Ovary (tissue), 3 donors: ENCODE measurements around the gene L1CAM.

ENCODE experiments used
- EP300 ChIP-seq: sonication (generic); formaldehyde crosslinking; IDR thresholded peaks from one replicate; pipeline ENCODE4 v1.6.1; 2017; ENCODE audit warnings: antibody characterized with exemption
- POLR2A ChIP-seq: fragments of 450-650 bp; IDR thresholded peaks from one replicate; pipeline ENCODE4 v1.6.1; 2017; ENCODE audit warnings: antibody characterized with exemption, mild to moderate bottlenecking, moderate library complexity
- TF ChIP-seq, protein P1 (sequence below), 3 donors: fragments of 450-650 bp in 2 of 3; fragments of 200-600 bp in 1 of 3; IDR thresholded peaks; one replicate each; pipeline versions ENCODE4 v1.5.1 to v1.8.0; 2016 to 2022; ENCODE audit warnings: antibody characterized with exemption in 3 of 3, mild to moderate bottlenecking in 1 of 3
- donor health status: DM: no; HTN: no; CAD: no.

DNA sequence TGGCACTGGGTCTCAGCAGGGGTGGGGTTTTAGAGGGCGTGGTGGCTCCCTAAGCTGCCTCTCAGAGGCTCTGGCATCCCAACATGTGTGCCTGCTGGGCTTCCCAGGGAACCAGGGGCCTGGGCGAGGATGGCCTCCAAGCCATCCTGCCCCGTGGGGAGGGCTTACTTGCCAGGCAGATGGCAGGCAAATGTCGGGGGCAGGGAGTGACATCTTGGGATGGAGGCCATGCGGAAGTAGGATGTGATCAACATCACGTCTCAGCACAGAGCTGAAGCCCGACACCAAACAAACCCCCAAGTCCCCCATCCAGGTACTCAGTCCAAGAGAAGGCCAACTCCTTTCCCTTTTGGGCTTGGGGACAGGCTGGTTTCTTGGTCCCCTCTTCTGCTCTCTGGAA lies 4.7 kb downstream of the L1CAM start:
- TF ChIP-seq EP300 (no peak), POLR2A (no peak)
- TF ChIP-seq, protein P1, sequence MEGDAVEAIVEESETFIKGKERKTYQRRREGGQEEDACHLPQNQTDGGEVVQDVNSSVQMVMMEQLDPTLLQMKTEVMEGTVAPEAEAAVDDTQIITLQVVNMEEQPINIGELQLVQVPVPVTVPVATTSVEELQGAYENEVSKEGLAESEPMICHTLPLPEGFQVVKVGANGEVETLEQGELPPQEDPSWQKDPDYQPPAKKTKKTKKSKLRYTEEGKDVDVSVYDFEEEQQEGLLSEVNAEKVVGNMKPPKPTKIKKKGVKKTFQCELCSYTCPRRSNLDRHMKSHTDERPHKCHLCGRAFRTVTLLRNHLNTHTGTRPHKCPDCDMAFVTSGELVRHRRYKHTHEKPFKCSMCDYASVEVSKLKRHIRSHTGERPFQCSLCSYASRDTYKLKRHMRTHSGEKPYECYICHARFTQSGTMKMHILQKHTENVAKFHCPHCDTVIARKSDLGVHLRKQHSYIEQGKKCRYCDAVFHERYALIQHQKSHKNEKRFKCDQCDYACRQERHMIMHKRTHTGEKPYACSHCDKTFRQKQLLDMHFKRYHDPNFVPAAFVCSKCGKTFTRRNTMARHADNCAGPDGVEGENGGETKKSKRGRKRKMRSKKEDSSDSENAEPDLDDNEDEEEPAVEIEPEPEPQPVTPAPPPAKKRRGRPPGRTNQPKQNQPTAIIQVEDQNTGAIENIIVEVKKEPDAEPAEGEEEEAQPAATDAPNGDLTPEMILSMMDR (IDR thresholded peaks at IDR 0.05), result no peak
